Esophagus muscularis mucosa (tissue), 4 donors: ENCODE results near the gene DESI2. TPM values are rescaled to one million over a fixed set of nuclear protein-coding genes. Genes with fewer than 3 reads are reported as not detected.
A peak's percentile ranks its signal among the peaks of the same experiment; 100 is the strongest.
"Not testable (repeated sequence)": the region's sequence is repeated elsewhere in the genome, so short reads cannot be mapped to it uniquely, and the experiment has no call there.

Source experiments
- DNase-seq: peaks from one replicate; pipeline ENCODE4 v3.0.0-alpha.2; 2017; ENCODE audit errors: extremely low spot score
- H3K27ac ChIP-seq, 4 donors: fragments of 200-600 bp; sonication (generic); replicated peaks in 1 of 4; 1 replicate in 3 of 4; 2 replicates in 1 of 4; pipeline ENCODE4 v1.5.1; 2016 to 2019; ENCODE audit warnings: mild to moderate bottlenecking in 1 of 4
- H3K27me3 ChIP-seq, 4 donors: fragments of 200-600 bp; sonication (generic); one replicate each; pipeline versions ENCODE4 v1.5.1 to v1.6.0; 2016 to 2019
- H3K36me3 ChIP-seq, 4 donors: fragments of 200-600 bp; sonication (generic); one replicate each; pipeline ENCODE4 v1.5.1; 2016 to 2019
- H3K4me1 ChIP-seq, 4 donors: fragments of 200-600 bp; sonication (generic); one replicate each; pipeline ENCODE4 v1.5.1; 2016 to 2019
- H3K4me3 ChIP-seq, 4 donors: fragments of 200-600 bp; sonication (generic); 1 replicate in 2 of 4; 2 replicates in 2 of 4; pipeline ENCODE4 v1.5.1; 2016 to 2019; ENCODE audit warnings: mild to moderate bottlenecking in 4 of 4, moderate library complexity in 1 of 4
- H3K9me3 ChIP-seq, 4 donors: fragments of 200-600 bp; sonication (generic); 1 replicate in 3 of 4; 2 replicates in 1 of 4; pipeline ENCODE4 v1.5.1; 2016 to 2019
- CTCF ChIP-seq, 3 experiments: fragments of 200-600 bp in 2 of 3; fragments of 450-650 bp in 1 of 3; sonication (generic) in 2 of 3; IDR thresholded peaks; one replicate each; pipeline ENCODE4 v1.5.1; 2017 to 2019; ENCODE audit warnings: antibody characterized with exemption in 3 of 3, mild to moderate bottlenecking in 2 of 3, moderate library complexity in 1 of 3
- EP300 ChIP-seq: sonication (generic); formaldehyde crosslinking; IDR thresholded peaks from one replicate; pipeline ENCODE4 v1.6.1; 2017; ENCODE audit warnings: antibody characterized with exemption
- POLR2A ChIP-seq: fragments of 450-650 bp; IDR thresholded peaks from one replicate; pipeline ENCODE4 v1.6.1; 2017; ENCODE audit warnings: antibody characterized with exemption, moderate library complexity, mild to moderate bottlenecking, low read depth
- POLR2AphosphoS5 ChIP-seq, 2 donors: sonication (generic); formaldehyde crosslinking; IDR thresholded peaks; one replicate each; pipeline ENCODE4 v1.6.1; 2017; ENCODE audit warnings: antibody characterized with exemption in 2 of 2
- WGBS: methylation state at CpG from one replicate; pipeline ENCODE4 v1.1.5; 2018; 5-methylcytosine and 5-hydroxymethylcytosine counted together
- intact Hi-C: fragments of 100-400 bp; cut with DNase I; formaldehyde crosslinking; loops from one replicate; pipeline ENCODE4 v1.15.1; 2023
- total RNA-seq, 4 donors: library from RNA; depleted of rRNA; stranded (reverse); fragments of >200 nt; gene quantifications; one replicate each; pipeline versions ENCODE4 v1.1.0 to v1.2.1, GENCODE V29; 2016

The DESI2 gene
- total RNA-seq, 4 donors from 2014 or later: 30.3 to 59.6 (median 31.4) TPM

DNA sequence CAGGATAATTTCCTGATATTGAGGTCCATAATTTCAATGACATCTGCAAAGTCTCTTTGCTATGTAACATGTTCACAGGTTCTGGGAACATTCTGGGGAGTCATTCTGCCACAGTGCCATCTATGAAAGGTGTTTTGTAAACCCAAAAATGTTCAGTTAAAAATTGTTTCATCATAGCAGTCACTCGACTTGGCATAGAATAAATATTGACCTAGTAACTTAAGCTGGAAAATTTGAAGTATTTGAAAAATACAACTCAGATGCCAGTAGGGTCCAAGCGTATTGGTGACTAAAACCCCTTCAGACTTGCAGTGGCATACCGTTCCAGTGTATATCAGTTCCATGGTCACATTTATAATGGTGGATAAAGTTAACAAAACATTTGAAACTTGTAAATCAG, 6.8 kb downstream of the DESI2 start:
- Histone ChIP-seq H3K4me1 (peaks cover 48 to 64% (median 59%) of the 10 kb centered on the region in 4 donors), H3K27me3 (no peaks in the 10 kb centered on the region), H3K36me3 (peaks cover 0 to 7% (median 3%) of the 10 kb centered on the region in 4 donors), H3K4me3 (no peak overlapping the region), H3K9me3 (no peaks in the 10 kb centered on the region), H3K27ac (peak overlapping the region in 1 of 4 donors; percentile 46)
- 69% methylated on average over 3 of the region's 3 CpGs for WGBS
- TF ChIP-seq POLR2A (no peak), POLR2AphosphoS5 (IDR thresholded peaks at IDR 0.05) (no peak)
- intact Hi-C loops: no loop called here
- DNase-seq: no peak

- intact Hi-C loops: no loop called here
- no peak for TF ChIP-seq EP300
- 81% methylated on average over 3 of the region's 3 CpGs for WGBS
Measured at GRCh38 chr1:244660595-244660994, 7.7 kb downstream of the DESI2 start.

GRCh38 chr1:244661569-244662312, 8.8 kb downstream of the DESI2 start:
- H3K36me3 ChIP-seq, H3K27ac ChIP-seq, DNase-seq, H3K9me3 ChIP-seq, H3K27me3 ChIP-seq, intact Hi-C loops, H3K4me3 ChIP-seq: not testable (repeated sequence)
- H3K4me1 ChIP-seq: peaks cover 43 to 54% (median 52%) of the 10 kb centered on the region in 4 donors
- 94% methylated on average over 2 of the region's 4 CpGs for WGBS

More at GRCh38 chr1:244660595-244660994, 7.7 kb downstream of the DESI2 start:
- no peak for DNase-seq
- Histone ChIP-seq H3K4me3 (no peak overlapping the region), H3K36me3 (peaks cover 0 to 7% (median 3%) of the 10 kb centered on the region in 4 donors), H3K27me3 (no peaks in the 10 kb centered on the region), H3K9me3 (no peaks in the 10 kb centered on the region), H3K4me1 (peaks cover 45 to 63% (median 57%) of the 10 kb centered on the region in 4 donors), H3K27ac (no peak overlapping the region)

DNA sequence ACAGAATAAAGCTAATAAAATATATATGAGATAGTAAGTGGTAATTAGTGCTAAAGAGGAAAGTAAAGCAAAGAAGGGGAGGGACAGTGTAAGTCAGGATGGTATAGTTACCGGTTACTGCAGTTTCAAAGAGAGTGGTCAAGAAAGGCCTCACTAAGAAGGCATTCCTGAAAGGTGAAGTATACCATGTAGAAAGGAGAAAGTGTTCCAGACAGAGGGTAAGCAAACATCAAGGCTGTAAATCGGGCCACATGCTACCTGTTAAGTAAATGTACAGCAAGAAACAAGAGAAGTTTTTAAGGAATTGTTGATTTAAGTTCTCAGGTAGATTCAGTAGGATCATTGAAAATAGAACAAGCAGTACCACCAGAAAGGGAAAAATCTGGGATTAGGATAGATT, 9.7 kb downstream of the DESI2 start:
- Histone ChIP-seq H3K27ac (no peak overlapping the region), H3K4me1 (peaks cover 45 to 53% (median 45%) of the 10 kb centered on the region in 4 donors), H3K27me3 (no peaks in the 10 kb centered on the region), H3K4me3 (no peak overlapping the region), H3K36me3 (peaks cover 0 to 6% (median 0%) of the 10 kb centered on the region in 4 donors), H3K9me3 (no peaks in the 10 kb centered on the region)
- WGBS: 82% methylated on average over 2 of the region's 2 CpGs
- no peak for TF ChIP-seq POLR2A
- TF ChIP-seq CTCF (IDR thresholded peaks at IDR 0.05): no peak
- no peak for TF ChIP-seq EP300
- no peak for TF ChIP-seq POLR2AphosphoS5 (IDR thresholded peaks at IDR 0.05)
- intact Hi-C loops: no loop called here
- DNase-seq: no peak

GRCh38 chr1:244664353-244664752, 11.4 kb downstream of the DESI2 start:
- Histone ChIP-seq H3K4me1 (peaks cover 28 to 38% (median 31%) of the 10 kb centered on the region in 4 donors), H3K27ac (no peak overlapping the region), H3K9me3 (no peaks in the 10 kb centered on the region), H3K36me3 (peaks cover 0 to 6% (median 0%) of the 10 kb centered on the region in 4 donors), H3K4me3 (no peak overlapping the region), H3K27me3 (no peaks in the 10 kb centered on the region)
- DNase-seq: no peak
- TF ChIP-seq POLR2A (no peak), EP300 (no peak), POLR2AphosphoS5 (IDR thresholded peaks at IDR 0.05) (no peak), CTCF (IDR thresholded peaks at IDR 0.05) (no peak)
- 91% methylated on average over 3 of the region's 3 CpGs for WGBS
- intact Hi-C loops: no loop called here

GRCh38 chr1:244665771-244666217, 12.9 kb downstream of the DESI2 start:
- no peaks in the 10 kb centered on the region for H3K9me3 ChIP-seq
- H3K4me3 ChIP-seq: no peak overlapping the region
- peaks cover 18 to 31% (median 28%) of the 10 kb centered on the region in 4 donors for H3K4me1 ChIP-seq
- intact Hi-C loops: no loop called here
- WGBS: 64% methylated on average over 4 of the region's 4 CpGs
- no peaks in the 10 kb centered on the region for H3K36me3 ChIP-seq
- DNase-seq: no peak
- TF ChIP-seq EP300 (no peak), POLR2AphosphoS5 (IDR thresholded peaks at IDR 0.05) (no peak), POLR2A (no peak), CTCF (IDR thresholded peaks at IDR 0.05) (no peak)
- H3K27me3 ChIP-seq: no peaks in the 10 kb centered on the region
- H3K27ac ChIP-seq: no peak overlapping the region

DNA sequence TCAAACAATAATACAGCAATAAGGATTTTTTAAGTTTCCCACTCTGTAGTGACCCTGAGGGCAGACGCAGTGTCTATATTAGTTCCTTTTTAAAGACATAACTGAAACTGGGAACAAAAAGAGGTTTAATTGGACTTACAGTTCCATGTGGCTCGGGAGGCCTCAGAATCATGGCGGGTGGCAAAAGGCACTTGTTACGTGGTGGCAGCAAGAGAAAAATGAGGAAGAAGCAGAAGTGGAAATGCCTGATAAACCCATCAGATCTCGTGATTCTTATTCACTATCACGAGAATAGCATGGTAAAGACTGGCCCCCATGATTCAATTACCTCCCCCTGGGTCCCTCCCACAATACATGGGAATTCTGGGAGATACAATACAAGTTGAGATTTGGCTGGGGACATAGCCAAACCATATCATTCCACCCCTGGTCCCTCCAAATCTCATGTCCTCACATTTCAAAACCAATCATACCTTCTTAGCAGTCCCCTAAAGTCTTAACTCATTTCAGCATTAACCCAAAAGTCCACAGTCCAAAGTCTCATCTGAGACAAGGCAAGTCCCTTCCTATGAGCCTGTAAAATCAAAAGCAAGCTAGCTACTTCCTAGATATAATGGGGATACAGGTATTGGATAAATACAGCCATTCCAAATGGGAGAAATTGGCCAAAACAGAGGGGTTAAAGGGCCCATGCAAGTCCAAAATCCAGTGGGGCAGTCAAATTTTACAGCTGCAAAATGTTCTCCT, 13.9 kb downstream of the DESI2 start:
- H3K4me3 ChIP-seq, H3K27me3 ChIP-seq, H3K36me3 ChIP-seq, H3K27ac ChIP-seq, intact Hi-C loops, H3K9me3 ChIP-seq, DNase-seq: not testable (repeated sequence)
- peaks cover 18 to 35% (median 29%) of the 10 kb centered on the region in 4 donors for H3K4me1 ChIP-seq
- 86% methylated on average over 6 of the region's 6 CpGs for WGBS
